Esophagus muscularis mucosa (tissue), 4 donors: ENCODE data around the gene CLEC11A. TPM values are rescaled to one million over a fixed set of nuclear protein-coding genes. Genes with fewer than 3 reads are reported as not detected.
"Not testable (repeated sequence)": the region's sequence is repeated elsewhere in the genome, so short reads cannot be mapped to it uniquely, and the experiment has no call there.

Experiments used
- DNase-seq: peaks from one replicate; pipeline ENCODE4 v3.0.0-alpha.2; 2017; ENCODE audit errors: extremely low spot score
- H3K27ac ChIP-seq, 4 donors: fragments of 200-600 bp; sonication (generic); replicated peaks in 1 of 4; 1 replicate in 3 of 4; 2 replicates in 1 of 4; pipeline ENCODE4 v1.5.1; 2016 to 2019; ENCODE audit warnings: mild to moderate bottlenecking in 1 of 4
- H3K27me3 ChIP-seq, 4 donors: fragments of 200-600 bp; sonication (generic); one replicate each; pipeline versions ENCODE4 v1.5.1 to v1.6.0; 2016 to 2019
- H3K36me3 ChIP-seq, 4 donors: fragments of 200-600 bp; sonication (generic); one replicate each; pipeline ENCODE4 v1.5.1; 2016 to 2019
- H3K4me1 ChIP-seq, 4 donors: fragments of 200-600 bp; sonication (generic); one replicate each; pipeline ENCODE4 v1.5.1; 2016 to 2019
- H3K4me3 ChIP-seq, 4 donors: fragments of 200-600 bp; sonication (generic); 1 replicate in 2 of 4; 2 replicates in 2 of 4; pipeline ENCODE4 v1.5.1; 2016 to 2019; ENCODE audit warnings: mild to moderate bottlenecking in 4 of 4, moderate library complexity in 1 of 4
- H3K9me3 ChIP-seq, 4 donors: fragments of 200-600 bp; sonication (generic); 1 replicate in 3 of 4; 2 replicates in 1 of 4; pipeline ENCODE4 v1.5.1; 2016 to 2019
- EP300 ChIP-seq: sonication (generic); formaldehyde crosslinking; IDR thresholded peaks from one replicate; pipeline ENCODE4 v1.6.1; 2017; ENCODE audit warnings: antibody characterized with exemption
- WGBS: methylation state at CpG from one replicate; pipeline ENCODE4 v1.1.5; 2018; 5-methylcytosine and 5-hydroxymethylcytosine counted together
- intact Hi-C: fragments of 100-400 bp; cut with DNase I; formaldehyde crosslinking; loops from one replicate; pipeline ENCODE4 v1.15.1; 2023
- total RNA-seq, 4 donors: library from RNA; depleted of rRNA; stranded (reverse); fragments of >200 nt; gene quantifications; one replicate each; pipeline versions ENCODE4 v1.1.0 to v1.2.1, GENCODE V29; 2016

The CLEC11A gene
- total RNA-seq, 4 donors from 2014 or later, result 8.3 to 15.4 (median 11.1) TPM

DNA sequence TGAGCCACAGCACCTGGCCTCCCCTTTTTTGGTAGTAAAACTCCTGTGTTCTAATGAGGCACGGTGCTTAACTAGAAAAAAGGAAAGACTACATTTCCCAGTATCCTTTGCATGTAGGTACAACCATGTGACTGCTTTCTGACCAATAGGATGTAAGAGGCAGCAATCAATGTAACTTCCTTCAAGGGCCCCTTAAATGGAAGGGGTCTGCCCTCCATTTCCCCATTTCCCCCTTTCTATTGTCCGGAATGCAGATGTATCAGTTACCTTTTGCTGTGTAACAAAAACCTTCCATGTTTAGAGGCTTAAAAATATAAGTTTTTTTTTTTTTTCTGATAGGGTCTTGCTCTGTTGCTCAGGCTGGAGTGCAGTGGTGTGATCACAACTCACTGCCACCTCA is 49.3 kb downstream of the CLEC11A start:
- no peak for DNase-seq
- Histone ChIP-seq H3K36me3 (no peaks in the 10 kb centered on the region), H3K27me3 (peaks cover 0 to 90% (median 12%) of the 10 kb centered on the region in 4 donors), H3K27ac (no peak overlapping the region), H3K4me1 (no peaks in the 10 kb centered on the region), H3K4me3 (no peak overlapping the region), H3K9me3 (peaks cover 0 to 18% (median 11%) of the 10 kb centered on the region in 4 donors)
- 50% methylated on average over 2 of the region's 2 CpGs for WGBS
- TF ChIP-seq EP300, result no peak
- intact Hi-C loops, result no loop called here

DNA sequence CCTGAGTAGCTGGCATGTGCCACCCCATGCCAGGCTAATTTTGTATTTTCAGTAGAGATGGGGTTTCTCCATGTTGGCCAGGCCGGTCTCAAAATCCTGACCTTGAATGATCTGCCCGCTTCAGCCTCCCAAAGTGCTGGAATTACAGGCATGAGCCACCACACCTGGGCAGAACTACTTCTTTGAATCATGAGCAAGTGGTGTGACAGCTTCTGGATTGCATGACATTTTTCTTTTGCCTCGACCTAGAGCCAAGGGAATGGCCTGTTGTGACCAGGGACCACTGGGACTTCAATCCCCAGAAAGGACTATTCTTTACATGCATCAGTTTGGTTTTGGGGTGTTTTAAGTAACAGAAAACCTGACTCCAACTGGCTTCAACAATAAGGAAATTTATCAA is 49.7 kb downstream of the CLEC11A start:
- H3K27me3 ChIP-seq, result peaks cover 0 to 90% (median 15%) of the 10 kb centered on the region in 4 donors
- H3K36me3 ChIP-seq, intact Hi-C loops, DNase-seq, H3K27ac ChIP-seq, H3K4me3 ChIP-seq, H3K4me1 ChIP-seq: not testable (repeated sequence)
- 87% methylated on average over 3 of the region's 3 CpGs for WGBS
- H3K9me3 ChIP-seq, result peaks cover 0 to 18% (median 11%) of the 10 kb centered on the region in 4 donors

DNA sequence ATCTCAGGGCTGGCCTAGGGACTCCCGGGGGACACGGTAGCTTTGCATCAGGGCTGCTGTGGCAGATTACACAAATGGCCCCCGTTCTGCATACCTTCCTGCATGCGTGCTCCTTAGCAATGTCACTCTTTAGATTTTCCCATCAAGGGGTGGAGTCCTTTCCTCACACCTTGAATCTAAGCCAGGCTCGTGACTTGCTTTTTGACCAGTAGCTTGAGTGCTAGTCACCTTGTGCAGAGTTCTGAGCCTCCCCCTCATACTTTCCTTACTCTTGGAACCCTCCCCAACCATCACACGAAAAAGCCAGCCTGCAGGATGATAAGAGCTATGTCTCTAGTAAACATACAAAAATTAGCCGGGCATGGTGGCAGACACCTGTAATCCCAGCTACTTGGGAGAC is 50.3 kb downstream of the CLEC11A start:
- 81% methylated on average over 7 of the region's 7 CpGs for WGBS
- Histone ChIP-seq H3K27me3 (peaks cover 0 to 93% (median 20%) of the 10 kb centered on the region in 4 donors), H3K9me3 (peaks cover 0 to 18% (median 11%) of the 10 kb centered on the region in 4 donors)
- H3K36me3 ChIP-seq, H3K4me3 ChIP-seq, intact Hi-C loops, DNase-seq, H3K27ac ChIP-seq, H3K4me1 ChIP-seq: not testable (repeated sequence)

Other genes starting within 250 kb of the CLEC11A start
- gene EMC10, start 246.9 kb upstream of the CLEC11A start, total RNA-seq, result 10 to 100 TPM; 41.1 to 79.1 (median 59.7) TPM
- under 1 TPM in 2 of 4 donors, not detected in 2; 0.32 to 0.52 TPM for gene GARIN5A, start 246.5 kb upstream of the CLEC11A start, total RNA-seq
- 10 to 100 TPM; 31.3 to 59.4 (median 42.9) TPM for gene JOSD2, start 212.2 kb upstream of the CLEC11A start, total RNA-seq
- gene ASPDH, start 209.5 kb upstream of the CLEC11A start, total RNA-seq, result 1 to 10 TPM in 1 of 4 donors, not detected in 3; 1.6 TPM
- gene LRRC4B, start 154.9 kb upstream of the CLEC11A start, total RNA-seq, result 10 to 100 TPM in 1 of 4 donors, 1 to 10 TPM in 3; 3.7 to 12.5 (median 6.7) TPM
- 1 to 10 TPM in 1 of 4 donors, under 1 TPM in 2, not detected in 1; 0.17 to 1.2 (median 0.71) TPM for gene SYT3, start 83.5 kb upstream of the CLEC11A start, total RNA-seq
- gene C19orf81, start 73.9 kb upstream of the CLEC11A start, total RNA-seq, result 1 to 10 TPM in 1 of 4 donors, not detected in 3; 1.1 TPM
- gene SHANK1, start 3.6 kb upstream of the CLEC11A start, total RNA-seq, result under 1 TPM in 3 of 4 donors, not detected in 1; 0.11 to 0.42 (median 0.39) TPM
- gene GPR32, start 47.1 kb downstream of the CLEC11A start, total RNA-seq, result not detected
- gene ACP4, start 67.1 kb downstream of the CLEC11A start, total RNA-seq, result not detected
- not detected for gene KLK1, start 100.4 kb downstream of the CLEC11A start, total RNA-seq
- not detected for gene KLK15, start 110.2 kb downstream of the CLEC11A start, total RNA-seq
- not detected for gene KLK3, start 131.6 kb downstream of the CLEC11A start, total RNA-seq
- not detected for gene KLK2, start 150.1 kb downstream of the CLEC11A start, total RNA-seq
- gene KLK4, start 188.0 kb downstream of the CLEC11A start, total RNA-seq, result not detected
- gene KLK5, start 229.7 kb downstream of the CLEC11A start, total RNA-seq, result not detected
- gene KLK6, start 246.2 kb downstream of the CLEC11A start, total RNA-seq, result not detected